Kidney capillary endothelial cell (primary cell): Measurements from ENCODE around the gene WDR26.
"Not testable (repeated sequence)": the region's sequence is repeated elsewhere in the genome, so short reads cannot be mapped to it uniquely, and the experiment has no call there.

Experiments used
- DNase-seq: peaks from one replicate; pipeline ENCODE4 v3.0.0-alpha.2; 2018; ENCODE audit warnings: low spot score

WDR26 gene

GRCh38 chr1:224393294-224393693 lies 41.3 kb downstream of the WDR26 start:
- DNase-seq, result no peak

- DNase-seq, result no peak
These were observed 42.0 kb downstream of the WDR26 start for GRCh38 chr1:224392411-224393249.

DNA sequence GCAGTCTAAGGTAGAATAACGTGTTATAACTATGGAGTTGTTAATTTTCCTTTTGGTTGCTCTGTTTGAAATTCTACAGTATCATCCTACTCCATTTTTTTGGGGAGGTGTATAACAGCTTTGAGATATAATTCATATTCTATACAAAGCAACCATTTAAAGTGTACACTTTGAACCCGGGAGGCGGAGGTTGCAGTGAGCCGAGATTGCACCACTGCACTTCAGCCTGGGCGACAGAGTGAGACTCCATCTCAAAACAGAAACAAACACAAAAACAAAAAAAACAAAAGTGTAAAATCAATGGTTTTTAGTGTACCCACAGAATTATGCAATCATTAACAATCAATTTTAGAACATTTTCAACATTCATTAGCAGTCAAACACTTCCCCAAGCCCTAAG lies 44.1 kb downstream of the WDR26 start:
- no peak for DNase-seq

DNA sequence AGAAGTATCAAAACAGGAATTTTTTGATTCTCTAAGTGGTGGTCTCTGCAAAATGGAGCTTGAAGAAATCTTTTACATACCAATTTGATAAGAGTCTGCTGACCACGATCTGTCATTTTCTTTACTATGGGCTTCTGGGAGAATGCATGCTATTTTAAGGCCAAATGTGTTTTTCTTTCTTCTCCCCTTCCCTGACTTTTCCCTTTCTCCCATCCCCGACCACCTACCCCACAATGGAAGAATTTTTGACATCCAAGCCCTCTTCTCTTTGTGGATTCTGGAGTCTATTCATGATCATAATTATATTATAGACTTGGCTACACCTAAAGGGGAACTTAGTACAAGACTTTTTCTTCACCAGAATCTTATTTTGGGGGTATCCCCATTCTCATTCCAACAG lies 46.7 kb downstream of the WDR26 start:
- no peak for DNase-seq

- DNase-seq, result no peak
These were observed 47.2 kb downstream of the WDR26 start for GRCh38 chr1:224387302-224387912.

DNA sequence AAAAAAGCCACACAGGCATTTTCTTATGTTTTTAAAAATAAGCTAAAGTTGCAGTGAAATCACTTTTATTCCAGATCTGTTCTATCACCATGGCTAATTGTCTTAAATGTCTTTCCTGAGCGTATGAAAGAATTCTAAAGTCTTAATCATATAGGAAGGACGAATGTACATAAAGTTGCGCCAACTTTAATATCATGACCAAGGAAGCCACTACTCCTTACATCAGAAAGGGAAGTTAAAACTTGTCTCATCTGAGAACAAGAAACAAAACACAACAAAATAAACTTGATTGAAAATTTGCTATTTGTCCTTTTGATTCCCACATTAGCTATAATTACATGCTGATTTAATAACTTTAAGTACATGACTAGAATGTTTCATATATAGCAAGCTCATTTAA lies 51.4 kb downstream of the WDR26 start:
- DNase-seq, result no peak

DNA sequence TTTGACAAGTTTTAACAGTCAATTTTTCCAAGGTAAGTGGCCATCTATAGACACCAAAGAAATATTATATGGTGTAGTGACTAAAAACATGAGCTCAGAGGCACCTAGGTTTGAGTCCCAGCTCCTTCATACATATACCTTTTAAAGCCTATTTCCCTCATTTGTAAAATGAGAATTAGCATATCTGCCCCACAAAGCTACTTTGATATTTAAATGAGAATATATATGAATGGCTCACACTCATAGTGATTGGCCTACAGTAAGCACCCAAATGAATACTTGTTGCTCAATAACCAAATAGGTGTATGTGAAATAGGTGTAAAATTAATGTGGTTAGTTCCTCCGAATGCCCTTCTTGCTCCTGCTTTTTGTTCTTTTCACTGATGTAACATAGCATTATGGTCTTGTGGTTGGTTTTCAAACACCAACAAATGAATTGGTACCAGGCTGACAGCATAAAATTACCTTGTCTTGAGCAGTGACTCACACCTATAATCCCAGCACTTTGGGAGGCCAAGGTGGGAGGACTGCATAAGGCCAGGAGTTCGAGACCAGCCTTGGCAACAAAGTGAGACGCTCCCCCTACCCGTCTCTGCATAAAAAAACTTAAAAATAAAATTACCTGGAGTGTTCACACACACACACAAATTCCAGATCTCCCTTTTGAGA lies 52.6 kb downstream of the WDR26 start:
- no peak for DNase-seq

- no peak for DNase-seq
These were observed 54.6 kb downstream of the WDR26 start for GRCh38 chr1:224380003-224380402.

GRCh38 chr1:224378855-224379631 lies 55.6 kb downstream of the WDR26 start:
- DNase-seq, result no peak

- no peak for DNase-seq
These were observed 57.0 kb downstream of the WDR26 start for GRCh38 chr1:224377676-224378006.

DNA sequence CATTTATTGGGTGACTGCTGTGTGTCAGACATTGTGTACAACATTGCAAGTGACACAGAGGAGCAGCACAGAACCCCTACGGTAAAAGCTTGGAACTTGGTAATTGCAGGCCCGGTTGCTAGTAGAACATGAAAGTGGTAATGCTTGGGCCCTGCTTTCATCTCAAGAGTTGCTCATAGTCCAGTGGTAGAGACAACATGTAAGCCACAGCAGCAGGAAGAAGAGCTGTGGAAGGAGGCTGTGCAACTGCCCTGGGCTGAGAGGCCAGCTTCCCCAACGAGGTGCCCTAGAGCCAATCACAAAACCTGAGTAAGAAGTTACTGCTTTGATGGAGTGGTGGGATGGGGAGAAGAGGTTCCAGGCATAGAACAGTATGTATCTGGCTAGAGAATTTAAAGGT lies 59.5 kb downstream of the WDR26 start:
- DNase-seq, result no peak

- no peak for DNase-seq
These were observed 61.5 kb downstream of the WDR26 start for GRCh38 chr1:224373008-224373590.

DNA sequence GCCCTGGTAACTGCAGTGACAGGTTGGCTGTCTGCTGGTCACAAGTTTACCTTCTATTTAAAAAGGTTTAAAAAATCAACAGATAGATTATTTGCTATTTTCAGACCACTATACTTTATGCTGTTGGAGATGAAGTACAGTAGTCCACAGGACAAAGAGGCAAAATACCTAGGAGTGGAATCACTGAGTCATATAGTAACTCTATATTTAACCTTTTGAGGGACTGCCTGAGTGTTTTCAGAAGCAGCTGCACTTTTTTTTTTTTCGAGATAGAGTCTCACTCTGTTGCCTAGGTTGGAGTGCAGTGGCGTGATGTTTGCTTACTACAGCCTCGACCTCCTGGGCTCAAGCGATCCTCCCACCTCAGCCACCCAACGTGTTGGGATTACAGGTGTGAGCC lies 66.2 kb downstream of the WDR26 start:
- DNase-seq, result no peak

- DNase-seq, result no peak
These were observed 75.4 kb downstream of the WDR26 start for GRCh38 chr1:224359207-224359606.

DNA sequence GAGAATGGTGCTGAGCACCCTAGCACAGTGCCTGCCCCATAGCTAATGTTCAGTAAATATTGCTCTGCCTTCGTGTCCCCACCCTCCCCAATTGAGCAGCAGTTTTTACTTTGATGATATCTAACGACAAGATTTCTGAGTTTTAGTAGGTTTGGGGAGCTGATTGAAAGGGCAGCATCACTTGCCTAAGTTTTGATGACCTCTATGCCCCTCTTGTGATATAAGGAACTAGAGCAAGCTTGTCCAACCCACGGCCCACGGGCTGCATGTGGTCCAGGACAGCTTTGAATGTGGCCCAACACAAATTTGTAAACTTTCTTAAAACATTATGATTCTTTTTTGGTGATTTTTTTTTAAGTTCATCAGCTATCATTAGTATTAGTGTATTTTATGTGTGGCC lies 76.4 kb downstream of the WDR26 start:
- DNase-seq, result no peak

DNA sequence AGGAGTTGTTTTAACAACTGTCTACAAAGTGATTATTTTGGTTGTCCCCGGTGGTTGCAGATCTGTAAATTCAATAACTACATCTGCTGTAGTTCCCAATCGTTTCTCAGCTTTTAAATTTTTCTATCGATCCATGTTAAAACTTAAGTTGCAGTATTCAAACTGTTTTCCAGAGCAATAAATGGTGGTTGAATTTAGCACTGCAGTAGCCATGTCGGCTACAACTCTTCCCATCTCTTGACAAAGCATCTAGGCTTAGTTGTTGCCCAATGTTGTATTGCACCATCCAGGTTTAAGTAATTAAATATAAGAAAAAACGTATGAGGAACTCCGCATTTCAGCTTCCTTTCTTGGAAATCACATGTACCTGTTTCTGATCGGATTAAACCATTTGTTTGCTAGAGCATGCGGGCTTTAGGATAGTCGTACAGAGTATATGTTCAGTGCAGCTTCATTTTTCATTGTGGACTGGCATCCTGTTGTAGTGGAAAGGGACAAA lies 76.9 kb downstream of the WDR26 start:
- no peak for DNase-seq

DNA sequence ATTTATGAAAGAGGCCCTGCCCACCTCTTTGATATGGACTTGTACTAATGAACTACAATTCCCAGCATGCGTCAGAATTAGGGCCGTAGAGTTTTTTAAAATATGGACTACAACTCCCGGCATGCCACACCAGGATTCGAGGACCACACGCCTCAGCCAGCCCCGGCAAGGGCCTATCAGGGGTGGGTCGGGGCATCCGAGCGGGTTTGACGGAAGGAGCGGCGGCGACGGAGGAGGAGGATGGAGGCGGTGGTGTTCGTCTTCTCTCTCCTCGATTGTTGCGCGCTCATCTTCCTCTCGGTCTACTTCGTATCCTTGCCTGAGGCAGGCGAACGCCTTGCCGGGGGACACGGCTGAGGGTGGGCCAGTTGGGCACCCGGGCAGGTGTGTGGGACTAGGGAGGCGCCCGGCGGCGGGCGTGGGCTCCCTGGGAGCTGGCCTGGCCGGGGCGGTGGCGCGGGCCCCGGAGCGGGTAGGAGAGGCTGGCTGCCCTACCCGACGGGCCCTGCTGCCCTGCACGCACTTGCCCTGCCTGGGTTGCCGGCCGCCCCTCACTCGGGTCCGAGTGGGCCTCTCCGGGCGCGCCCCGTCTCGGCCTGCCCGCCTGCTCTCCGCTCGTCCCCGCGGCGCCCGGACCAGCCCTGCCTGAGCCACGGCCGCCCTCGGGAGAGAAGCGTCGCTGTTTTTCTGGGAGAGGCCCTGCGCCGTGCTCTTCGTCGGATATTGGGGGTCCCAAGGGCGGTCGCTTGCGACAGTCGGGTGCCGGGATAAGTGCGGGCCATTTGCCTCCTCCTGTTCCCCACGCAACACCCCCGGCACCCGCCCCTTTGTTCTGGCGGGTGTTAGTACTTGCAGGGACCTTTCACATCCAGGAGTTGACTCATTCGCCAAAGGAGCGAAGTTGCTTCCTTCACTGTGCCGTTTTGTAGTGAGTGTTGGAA lies 77.6 kb downstream of the WDR26 start, which contains the start of gene CNIH4:
Gene CNIH4 (plus strand): TSS at position 195 of the 941 bp plus-strand sequence. CDS start 46 bp downstream, at position 241.
- DNase-seq, result peak; percentile 92

DNA sequence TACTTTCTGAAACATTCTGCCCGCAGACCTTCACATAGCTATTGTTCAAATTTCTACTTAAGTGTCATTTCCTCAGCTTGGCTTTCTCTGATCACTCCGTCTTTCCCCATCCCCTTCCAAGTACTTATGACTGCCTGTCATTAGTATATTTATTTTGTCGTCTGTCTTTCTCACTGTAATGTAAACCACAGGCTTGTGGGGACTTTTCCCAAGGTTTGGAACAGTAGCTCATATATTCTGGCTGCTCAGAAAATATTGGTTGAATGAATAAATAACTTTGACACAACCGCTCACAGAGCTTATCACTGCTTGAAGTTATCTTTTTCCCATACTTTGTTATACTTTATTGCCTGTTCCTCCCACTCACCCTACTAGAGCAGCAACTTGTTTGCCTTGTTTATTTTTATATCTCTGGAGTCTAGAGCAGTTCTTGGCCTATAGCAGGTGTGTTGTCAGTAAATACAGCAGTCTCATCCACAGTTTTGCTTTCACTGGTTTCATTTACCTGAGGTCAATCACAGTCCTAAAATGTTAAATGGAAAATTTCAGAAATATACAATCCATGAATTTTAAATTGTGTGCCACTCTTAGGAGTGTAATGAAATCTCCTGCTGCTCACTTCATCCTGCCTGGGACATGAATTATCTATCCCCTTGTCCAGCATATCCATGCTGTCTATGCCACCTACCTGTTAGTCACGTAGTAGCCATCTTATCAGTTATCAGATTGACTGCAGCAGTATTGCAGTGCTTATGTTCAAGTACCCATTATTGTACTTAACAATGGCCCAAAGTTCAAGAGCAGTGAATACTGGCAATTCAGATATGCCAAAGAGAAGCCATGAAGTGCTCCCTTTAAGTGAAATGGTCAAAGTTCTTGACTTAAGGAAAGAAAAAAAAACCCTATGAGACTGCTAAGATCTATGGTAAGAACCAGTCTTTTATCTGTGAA lies 80.3 kb downstream of the WDR26 start:
- DNase-seq, result no peak

DNA sequence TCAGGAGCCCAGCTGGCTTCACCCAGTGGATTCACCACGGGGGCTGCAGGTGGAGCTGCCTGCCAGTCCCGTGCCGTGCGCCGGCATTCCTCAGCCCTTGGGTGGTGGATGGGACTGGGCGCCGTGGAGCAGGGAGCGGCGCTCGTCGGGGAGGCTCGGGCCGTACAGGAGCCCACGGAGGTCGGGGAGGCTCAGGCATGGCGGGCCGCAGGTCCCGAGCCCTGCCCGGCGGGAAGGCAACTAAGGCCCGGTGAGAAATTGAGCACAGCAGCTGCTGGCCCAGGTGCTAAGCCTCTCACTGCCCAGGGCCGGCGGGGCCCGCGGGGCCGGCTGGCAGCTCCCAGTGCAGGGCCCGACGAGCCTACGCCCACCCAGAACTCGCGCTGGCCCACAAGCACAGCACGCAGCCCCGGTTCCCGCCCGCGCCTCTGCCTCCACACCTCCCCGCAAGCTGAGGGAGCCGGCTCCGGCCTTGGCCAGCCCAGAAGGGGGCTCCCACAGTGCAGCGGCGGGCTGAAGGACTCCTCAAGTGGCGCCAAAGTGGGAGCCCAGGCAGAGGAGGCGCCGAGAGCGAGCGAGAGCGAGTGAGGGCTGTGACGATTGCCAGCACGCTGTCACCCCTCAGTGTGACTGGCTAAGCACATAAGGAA lies 82.0 kb downstream of the WDR26 start:
- DNase-seq, result not testable (repeated sequence)
